Duodenal mucosa (tissue), 2 donors: ENCODE data around the gene SEC61A2.

Experiments
- H3K27ac ChIP-seq: one replicate; pipeline ENCODE4 v1.7.0; 2013; ENCODE audit warnings: low read depth, low read length
- H3K27me3 ChIP-seq, 2 donors: one replicate each; pipeline ENCODE4 v1.7.0; 2013; ENCODE audit warnings: low read length in 2 of 2, control low read depth in 1 of 2; ENCODE audit not compliant: insufficient read depth in 2 of 2, control insufficient read depth in 1 of 2
- H3K36me3 ChIP-seq, 2 donors: one replicate each; pipeline ENCODE4 v1.7.0; 2013; ENCODE audit warnings: low read length in 2 of 2, control low read depth in 1 of 2; ENCODE audit not compliant: insufficient read depth in 2 of 2, control insufficient read depth in 1 of 2
- H3K4me1 ChIP-seq, 2 donors: one replicate each; pipeline ENCODE4 v1.7.0; 2013; ENCODE audit warnings: low read length in 2 of 2, control low read depth in 1 of 2; ENCODE audit not compliant: insufficient read depth in 2 of 2, control insufficient read depth in 1 of 2
- H3K4me3 ChIP-seq, 2 donors: one replicate each; pipeline ENCODE4 v1.7.0; 2013; ENCODE audit warnings: low read length in 2 of 2, low read depth in 1 of 2
- H3K9ac ChIP-seq, 2 donors: one replicate each; pipeline ENCODE4 v1.7.0; 2013; ENCODE audit warnings: low read length in 2 of 2, low read depth in 1 of 2
- H3K9me3 ChIP-seq, 2 donors: one replicate each; pipeline ENCODE4 v1.7.0; 2013; ENCODE audit warnings: low read length in 2 of 2, control low read depth in 1 of 2; ENCODE audit not compliant: control insufficient read depth in 1 of 2

SEC61A2 gene

GRCh38 chr10:12212454-12212853 lies 83.0 kb downstream of the SEC61A2 start:
- no peaks in the 10 kb centered on the region for H3K9me3 ChIP-seq
- no peak overlapping the region for H3K9ac ChIP-seq
- H3K27ac ChIP-seq: no peak overlapping the region
- H3K27me3 ChIP-seq: no peaks in the 10 kb centered on the region
- no peak overlapping the region for H3K4me3 ChIP-seq
- H3K4me1 ChIP-seq: peaks cover 0 to 4% of the 10 kb centered on the region in 2 donors
- H3K36me3 ChIP-seq: peaks cover 5 to 51% of the 10 kb centered on the region in 2 donors

GRCh38 chr10:12213621-12214020 lies 84.1 kb downstream of the SEC61A2 start:
- no peak overlapping the region for H3K4me3 ChIP-seq
- no peaks in the 10 kb centered on the region for H3K27me3 ChIP-seq
- peaks cover 8 to 47% of the 10 kb centered on the region in 2 donors for H3K36me3 ChIP-seq
- H3K9ac ChIP-seq: no peak overlapping the region
- no peaks in the 10 kb centered on the region for H3K9me3 ChIP-seq
- no peak overlapping the region for H3K27ac ChIP-seq
- peaks cover 0 to 4% of the 10 kb centered on the region in 2 donors for H3K4me1 ChIP-seq

GRCh38 chr10:12214093-12214492 lies 84.6 kb downstream of the SEC61A2 start:
- H3K36me3 ChIP-seq: peaks cover 12 to 51% of the 10 kb centered on the region in 2 donors
- H3K9me3 ChIP-seq: no peaks in the 10 kb centered on the region
- peaks cover 0 to 4% of the 10 kb centered on the region in 2 donors for H3K4me1 ChIP-seq
- H3K4me3 ChIP-seq: no peak overlapping the region
- no peaks in the 10 kb centered on the region for H3K27me3 ChIP-seq
- no peak overlapping the region for H3K9ac ChIP-seq
- H3K27ac ChIP-seq: no peak overlapping the region

GRCh38 chr10:12214763-12215218 lies 85.3 kb downstream of the SEC61A2 start:
- Histone ChIP-seq H3K27ac (no peak overlapping the region), H3K27me3 (no peaks in the 10 kb centered on the region), H3K9me3 (no peaks in the 10 kb centered on the region), H3K36me3 (peaks cover 14 to 51% of the 10 kb centered on the region in 2 donors), H3K9ac (no peak overlapping the region), H3K4me1 (peaks cover 0 to 4% of the 10 kb centered on the region in 2 donors), H3K4me3 (peak overlapping the region in 1 of 2 donors; percentile 25)
